GM19023 (cell line): Measurements from ENCODE around the gene CTNNA1.

ENCODE experiments used
- ATAC-seq: cut with Tn5 transposase; IDR thresholded peaks from one replicate; pipeline ENCODE4 v1.9.1; 2021; ENCODE audit warnings: mild to moderate bottlenecking, moderate library complexity; ENCODE audit not compliant: unreplicated experiment

CTNNA1 gene

GRCh38 chr5:138925090-138925635 lies 171.9 kb downstream of the CTNNA1 start:
- no peak for ATAC-seq

- no peak for ATAC-seq
Observed at GRCh38 chr5:138926257-138926656, 173.0 kb downstream of the CTNNA1 start.

- ATAC-seq: no peak
Observed at GRCh38 chr5:138926688-138927448, 173.6 kb downstream of the CTNNA1 start.

- ATAC-seq: no peak
Observed at GRCh38 chr5:138927544-138927943, 174.3 kb downstream of the CTNNA1 start.

GRCh38 chr5:138927979-138928378 lies 174.8 kb downstream of the CTNNA1 start:
- no peak for ATAC-seq

GRCh38 chr5:138929571-138929955 lies 176.3 kb downstream of the CTNNA1 start:
- no peak for ATAC-seq

GRCh38 chr5:138930371-138931097 lies 177.3 kb downstream of the CTNNA1 start:
- no peak for ATAC-seq

- ATAC-seq: no peak
Observed at GRCh38 chr5:138932171-138932810, 179.1 kb downstream of the CTNNA1 start.

GRCh38 chr5:138933522-138934290 lies 180.5 kb downstream of the CTNNA1 start:
- ATAC-seq: no peak

GRCh38 chr5:138934971-138935370 lies 181.7 kb downstream of the CTNNA1 start:
- no peak for ATAC-seq

GRCh38 chr5:138935466-138935865 lies 182.2 kb downstream of the CTNNA1 start:
- ATAC-seq: no peak

- no peak for ATAC-seq
Observed at GRCh38 chr5:138936225-138936967, 183.2 kb downstream of the CTNNA1 start.

GRCh38 chr5:138936968-138937345 lies 183.7 kb downstream of the CTNNA1 start:
- ATAC-seq: no peak

GRCh38 chr5:138937392-138938387 lies 184.5 kb downstream of the CTNNA1 start:
- ATAC-seq: no peak

- ATAC-seq: no peak
Observed at GRCh38 chr5:138938526-138938925, 185.3 kb downstream of the CTNNA1 start.

GRCh38 chr5:138942066-138942465 lies 188.8 kb downstream of the CTNNA1 start:
- no peak for ATAC-seq

- ATAC-seq: no peak
Observed at GRCh38 chr5:138942861-138943260, 189.6 kb downstream of the CTNNA1 start.

GRCh38 chr5:138943599-138944173 lies 190.5 kb downstream of the CTNNA1 start:
- no peak for ATAC-seq
